D721Med (cell line): Measurements from ENCODE around the gene CNN3.

Experiments
- DNase-seq: peaks from one replicate; pipeline ENCODE4 v3.0.0; 2011; ENCODE audit warnings: low spot score; ENCODE audit not compliant: insufficient read length
- FAIRE-seq: peaks from 2 replicates; lab custom pipeline; 2011; peaks lifted over from hg19 to GRCh38; lab: Jason Lieb, UNC
- TF ChIP-seq, protein P1 (sequence below): IDR thresholded peaks from 2 replicates; pipeline ENCODE4 v1.5.1; 2012; ENCODE audit warnings: mild to moderate bottlenecking, control low read depth; ENCODE audit not compliant: insufficient read depth; ENCODE audit errors: missing control alignments

Gene CNN3

GRCh38 chr1:94937820-94938219 lies 10.9 kb upstream of the CNN3 start:
- DNase-seq (no peak), FAIRE-seq (no peak)
- TF ChIP-seq, protein P1, sequence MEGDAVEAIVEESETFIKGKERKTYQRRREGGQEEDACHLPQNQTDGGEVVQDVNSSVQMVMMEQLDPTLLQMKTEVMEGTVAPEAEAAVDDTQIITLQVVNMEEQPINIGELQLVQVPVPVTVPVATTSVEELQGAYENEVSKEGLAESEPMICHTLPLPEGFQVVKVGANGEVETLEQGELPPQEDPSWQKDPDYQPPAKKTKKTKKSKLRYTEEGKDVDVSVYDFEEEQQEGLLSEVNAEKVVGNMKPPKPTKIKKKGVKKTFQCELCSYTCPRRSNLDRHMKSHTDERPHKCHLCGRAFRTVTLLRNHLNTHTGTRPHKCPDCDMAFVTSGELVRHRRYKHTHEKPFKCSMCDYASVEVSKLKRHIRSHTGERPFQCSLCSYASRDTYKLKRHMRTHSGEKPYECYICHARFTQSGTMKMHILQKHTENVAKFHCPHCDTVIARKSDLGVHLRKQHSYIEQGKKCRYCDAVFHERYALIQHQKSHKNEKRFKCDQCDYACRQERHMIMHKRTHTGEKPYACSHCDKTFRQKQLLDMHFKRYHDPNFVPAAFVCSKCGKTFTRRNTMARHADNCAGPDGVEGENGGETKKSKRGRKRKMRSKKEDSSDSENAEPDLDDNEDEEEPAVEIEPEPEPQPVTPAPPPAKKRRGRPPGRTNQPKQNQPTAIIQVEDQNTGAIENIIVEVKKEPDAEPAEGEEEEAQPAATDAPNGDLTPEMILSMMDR, result no peak

GRCh38 chr1:94936861-94937620 lies 10.1 kb upstream of the CNN3 start:
- TF ChIP-seq, protein P1, result no peak
- FAIRE-seq (no peak), DNase-seq (no peak)

GRCh38 chr1:94935476-94935875 lies 8.6 kb upstream of the CNN3 start:
- no peak for FAIRE-seq

DNA sequence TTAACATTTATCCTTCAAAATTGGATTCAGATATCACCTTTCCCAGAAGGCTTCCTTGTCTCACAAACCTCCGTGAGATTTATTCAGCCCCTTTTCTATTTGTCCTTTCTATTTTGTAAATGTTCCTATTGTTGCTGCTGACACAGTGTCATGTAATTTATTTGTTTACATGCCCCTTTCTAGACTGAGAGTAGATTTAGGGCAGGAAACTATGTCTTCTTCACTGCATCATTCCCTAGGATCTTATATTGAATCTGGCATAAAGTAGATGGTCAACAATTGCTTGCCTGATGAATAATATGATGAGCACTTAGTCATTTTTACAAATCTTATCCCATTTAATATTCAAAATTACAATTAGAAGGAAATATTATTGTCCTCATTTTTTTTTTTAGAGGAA lies 8.1 kb upstream of the CNN3 start:
- DNase-seq, result no peak
- FAIRE-seq, result no peak
- TF ChIP-seq, protein P1, result no peak

More at GRCh38 chr1:94935476-94935875, 8.6 kb upstream of the CNN3 start:
- TF ChIP-seq, protein P1, result no peak
- DNase-seq, result no peak

GRCh38 chr1:94934551-94934950 lies 7.6 kb upstream of the CNN3 start:
- FAIRE-seq (no peak), DNase-seq (no peak)
- TF ChIP-seq, protein P1, result no peak

GRCh38 chr1:94931254-94931841 lies 4.4 kb upstream of the CNN3 start:
- TF ChIP-seq, protein P1, result no peak
- no peak for FAIRE-seq

More at GRCh38 chr1:94931254-94931841, 4.4 kb upstream of the CNN3 start:
- no peak for DNase-seq
